Tibial nerve (tissue), 4 donors: ENCODE results near the gene C7orf25. TPM values are rescaled to one million over a fixed set of nuclear protein-coding genes. Genes with fewer than 3 reads are reported as not detected.
A peak's percentile ranks its signal among the peaks of the same experiment; 100 is the strongest.
"Not testable (repeated sequence)": the region's sequence is repeated elsewhere in the genome, so short reads cannot be mapped to it uniquely, and the experiment has no call there.

Experiments used
- DNase-seq, 2 donors: peaks; one replicate each; pipeline ENCODE4 v3.0.0-alpha.2; 2019; ENCODE audit warnings: low spot score in 2 of 2
- H3K27ac ChIP-seq, 4 donors: fragments of 200-600 bp; sonication (generic) in 3 of 4; one replicate each; pipeline ENCODE4 v1.5.1; 2017 to 2019; ENCODE audit warnings: mild to moderate bottlenecking in 1 of 4
- H3K27me3 ChIP-seq, 2 donors: fragments of 200-600 bp; sonication (generic) in 1 of 2; one replicate each; pipeline versions ENCODE4 v1.5.1 to v1.6.0; 2017 to 2019
- H3K36me3 ChIP-seq, 3 donors: fragments of 200-600 bp; sonication (generic); one replicate each; pipeline ENCODE4 v1.5.1; 2018 to 2019
- H3K4me1 ChIP-seq, 4 donors: fragments of 200-600 bp; sonication (generic) in 3 of 4; one replicate each; pipeline ENCODE4 v1.5.1; 2017 to 2019
- H3K4me3 ChIP-seq, 4 donors: fragments of 200-600 bp; sonication (generic) in 3 of 4; one replicate each; pipeline ENCODE4 v1.5.1; 2017 to 2019; ENCODE audit warnings: mild to moderate bottlenecking in 1 of 4, moderate library complexity in 1 of 4
- H3K9me3 ChIP-seq, 4 donors: fragments of 200-600 bp; sonication (generic) in 3 of 4; one replicate each; pipeline ENCODE4 v1.5.1; 2017 to 2019
- CTCF ChIP-seq, 5 experiments: fragments of 200-600 bp in 3 of 5; fragments of 450-650 bp in 2 of 5; sonication (generic) in 3 of 5; IDR thresholded peaks; one replicate each; pipeline ENCODE4 v1.5.1; 2016 to 2019; ENCODE audit warnings: antibody characterized with exemption in 5 of 5, mild to moderate bottlenecking in 3 of 5, moderate library complexity in 2 of 5
- EP300 ChIP-seq, 2 donors: sonication (generic); formaldehyde crosslinking; IDR thresholded peaks; one replicate each; pipeline ENCODE4 v1.6.1; 2017; ENCODE audit warnings: antibody characterized with exemption in 2 of 2, mild to moderate bottlenecking in 1 of 2
- POLR2A ChIP-seq, 2 donors: fragments of 450-650 bp; IDR thresholded peaks; one replicate each; pipeline ENCODE4 v1.6.1; 2017; ENCODE audit warnings: antibody characterized with exemption in 2 of 2, mild to moderate bottlenecking in 2 of 2, moderate library complexity in 2 of 2
- WGBS, 2 donors: methylation state at CpG; one replicate each; pipeline ENCODE4 v1.1.5; 2018; 5-methylcytosine and 5-hydroxymethylcytosine counted together
- total RNA-seq, 4 donors: library from RNA; depleted of rRNA; stranded (reverse); fragments of >200 nt; gene quantifications; one replicate each; pipeline ENCODE4 v1.1.0, GENCODE V29; 2016

Gene C7orf25
- total RNA-seq, 4 donors from 2014 or later: 12.8 to 28.2 (median 14.6) TPM

GRCh38 chr7:42902331-42902730, 9.5 kb downstream of the C7orf25 start:
- TF ChIP-seq EP300 (IDR thresholded peaks at IDR 0.05) (no peak), CTCF (IDR thresholded peaks at IDR 0.05) (no peak), POLR2A (IDR thresholded peaks at IDR 0.05) (no peak)
- Histone ChIP-seq H3K9me3 (no peaks in the 10 kb centered on the region), H3K27ac (no peak overlapping the region), H3K27me3 (no peaks in the 10 kb centered on the region), H3K4me3 (no peak overlapping the region), H3K36me3 (no peaks in the 10 kb centered on the region), H3K4me1 (no peaks in the 10 kb centered on the region)
- DNase-seq: no peak
- WGBS, 2 donors: 54 to 56% methylated on average over 3 of the region's 3 CpGs

- DNase-seq: no peak
- no peaks in the 10 kb centered on the region for H3K27me3 ChIP-seq
- no peaks in the 10 kb centered on the region for H3K9me3 ChIP-seq
- H3K36me3 ChIP-seq: no peaks in the 10 kb centered on the region
- H3K27ac ChIP-seq: no peak overlapping the region
- TF ChIP-seq POLR2A (IDR thresholded peaks at IDR 0.05): no peak
- H3K4me3 ChIP-seq: no peak overlapping the region
- no peaks in the 10 kb centered on the region for H3K4me1 ChIP-seq
These were observed 11.0 kb downstream of the C7orf25 start for GRCh38 chr7:42900842-42901241.

GRCh38 chr7:42893346-42894240, 18.3 kb downstream of the C7orf25 start:
- DNase-seq: no peak
- TF ChIP-seq EP300 (IDR thresholded peaks at IDR 0.05): no peak
- no peak for TF ChIP-seq CTCF (IDR thresholded peaks at IDR 0.05)
- TF ChIP-seq POLR2A (IDR thresholded peaks at IDR 0.05): no peak
- no peaks in the 10 kb centered on the region for H3K36me3 ChIP-seq
- H3K9me3 ChIP-seq: peaks cover 0 to 9% (median 0%) of the 10 kb centered on the region in 4 donors
- H3K27ac ChIP-seq: no peak overlapping the region
- H3K4me3 ChIP-seq: no peak overlapping the region
- H3K27me3 ChIP-seq: no peaks in the 10 kb centered on the region
- H3K4me1 ChIP-seq: peaks cover 0 to 11% (median 3%) of the 10 kb centered on the region in 4 donors
- 76 to 79% methylated on average over 9 of the region's 9 CpGs for WGBS, 2 donors

GRCh38 chr7:42886893-42887505, 24.9 kb downstream of the C7orf25 start:
- Histone ChIP-seq H3K4me3 (no peak overlapping the region), H3K36me3 (no peaks in the 10 kb centered on the region), H3K27me3 (no peaks in the 10 kb centered on the region), H3K27ac (no peak overlapping the region), H3K9me3 (no peaks in the 10 kb centered on the region), H3K4me1 (peaks cover 0 to 17% (median 3%) of the 10 kb centered on the region in 4 donors)
- no peak for DNase-seq
- TF ChIP-seq CTCF (IDR thresholded peaks at IDR 0.05) (no peak), EP300 (IDR thresholded peaks at IDR 0.05) (no peak), POLR2A (IDR thresholded peaks at IDR 0.05) (no peak)

- Histone ChIP-seq H3K4me3 (no peak overlapping the region), H3K27me3 (no peaks in the 10 kb centered on the region), H3K27ac (no peak overlapping the region), H3K9me3 (no peaks in the 10 kb centered on the region), H3K36me3 (no peaks in the 10 kb centered on the region), H3K4me1 (peaks cover 0 to 17% (median 3%) of the 10 kb centered on the region in 4 donors)
- TF ChIP-seq CTCF (IDR thresholded peaks at IDR 0.05) (peak in 2 of 5 experiments; percentile 8 to 34), POLR2A (IDR thresholded peaks at IDR 0.05) (no peak)
- no peak for DNase-seq
- WGBS, 2 donors: 87 to 89% methylated on average over 2 of the region's 2 CpGs
These were observed 25.7 kb downstream of the C7orf25 start for GRCh38 chr7:42886129-42886528.

GRCh38 chr7:42885183-42885582, 26.7 kb downstream of the C7orf25 start:
- H3K4me1 ChIP-seq: peaks cover 0 to 17% (median 3%) of the 10 kb centered on the region in 4 donors
- not testable (repeated sequence) for H3K9me3 ChIP-seq, H3K4me3 ChIP-seq, H3K27ac ChIP-seq, DNase-seq, H3K27me3 ChIP-seq, H3K36me3 ChIP-seq
- WGBS, 2 donors: 92 to 93% methylated on average over 8 of the region's 8 CpGs
